GM12878 (cell line): ENCODE data around the gene CRB1. TPM values are rescaled to one million over a fixed set of nuclear protein-coding genes. Genes with fewer than 3 reads are reported as not detected.

Source experiments
- ATAC-seq: fragments of 200-7000 bp; cut with Tn5 transposase; 3 replicates; pipeline ENCODE4 v1.9.1; 2020; ENCODE audit warnings: mild to moderate bottlenecking, moderate library complexity
- BruUV-seq: library from RNA; stranded (reverse); fragments of 400-500 nt; replicated peaks from 2 replicates; lab custom pipeline; 2021; lab: Mats Ljungman, UMichigan
- CTCF ChIA-PET: fragments of 300-600 bp; sonication (Branson Sonifier 250); formaldehyde crosslinking; extraction: SDS; loops from one replicate; lab custom pipeline; 2021; ENCODE audit warnings: inconsistent platforms; lab: Yijun Ruan, JAX
- POLR2A ChIA-PET: fragments of 350-600 bp; formaldehyde crosslinking; extraction: SDS; loops from one replicate; lab custom pipeline; 2021; ENCODE audit warnings: inconsistent platforms; lab: Charles Lee
- RAD21 ChIA-PET: fragments of 300-600 bp; sonication (Branson Sonifier 250); formaldehyde crosslinking; loops from one replicate; lab custom pipeline; 2023; ENCODE audit warnings: antibody characterized with exemption; ENCODE audit not compliant: unreplicated experiment; lab: Charles Lee
- SMC1A ChIA-PET: fragments of 300-600 bp; sonication (Branson Sonifier 250); formaldehyde crosslinking; loops from one replicate; lab custom pipeline; 2023; ENCODE audit not compliant: unreplicated experiment, uncharacterized antibody; lab: Charles Lee
- DNase-seq: peaks from one replicate; pipeline ENCODE4 v3.0.0-alpha.2; 2011; ENCODE audit warnings: low read depth, low spot score
- FAIRE-seq: peaks from 3 replicates; lab custom pipeline; 2011; peaks lifted over from hg19 to GRCh38; lab: Jason Lieb, UNC
- H2AFZ ChIP-seq: 2 replicates; pipeline ENCODE4 v1.6.0; 2011; ENCODE audit warnings: low read depth, low read length, control low read depth; ENCODE audit not compliant: control insufficient read depth
- H3K27ac ChIP-seq: 2 replicates; pipeline ENCODE4 v1.5.1; 2011; ENCODE audit warnings: control low read depth; ENCODE audit not compliant: control insufficient read depth, insufficient read depth
- H3K27me3 ChIP-seq, 2 experiments: replicated peaks in 1 of 2; 2 replicates each; pipeline versions ENCODE4 v1.6.0 to v1.6.1; 2011; ENCODE audit warnings: low read length in 1 of 2; ENCODE audit not compliant: control insufficient read depth in 2 of 2, insufficient read depth in 2 of 2
- H3K36me3 ChIP-seq, 2 experiments: 2 replicates each; pipeline ENCODE4 v1.5.1; 2011; ENCODE audit warnings: low read length in 1 of 2; ENCODE audit not compliant: control insufficient read depth in 2 of 2, insufficient read depth in 2 of 2
- H3K4me1 ChIP-seq: 2 replicates; pipeline ENCODE4 v1.6.1; 2011; ENCODE audit warnings: mild to moderate bottlenecking, low read length, moderate library complexity, mixed read lengths; ENCODE audit not compliant: control insufficient read depth, insufficient read depth
- H3K4me2 ChIP-seq: 2 replicates; pipeline ENCODE4 v1.6.0; 2011; ENCODE audit warnings: control low read depth; ENCODE audit not compliant: control insufficient read depth, insufficient read depth
- H3K4me3 ChIP-seq: fragments of 200-600 bp; sonication (generic); 2 replicates; pipeline ENCODE4 v1.5.1; 2016
- H3K79me2 ChIP-seq: 2 replicates; pipeline ENCODE4 v1.6.0; 2011; ENCODE audit warnings: low read length; ENCODE audit not compliant: control insufficient read depth, insufficient read depth
- H3K9ac ChIP-seq: 2 replicates; pipeline ENCODE4 v1.8.0; 2011; ENCODE audit warnings: low read length, control low read depth, mixed read lengths; ENCODE audit not compliant: control insufficient read depth, insufficient read depth
- H3K9me3 ChIP-seq: replicated peaks from 3 replicates; pipeline ENCODE4 v1.5.1; 2011; ENCODE audit warnings: mild to moderate bottlenecking, low read length; ENCODE audit not compliant: control insufficient read depth, insufficient read depth
- H4K20me1 ChIP-seq: 2 replicates; pipeline ENCODE4 v1.6.0; 2011; ENCODE audit not compliant: control insufficient read depth, insufficient read depth
- CBFB ChIP-seq: IDR thresholded peaks from 2 replicates; pipeline ENCODE4 v1.6.1; 2016; ENCODE audit warnings: antibody characterized with exemption, low read depth
- FOXK2 ChIP-seq: fragments of 450-650 bp; IDR thresholded peaks from 2 replicates; pipeline ENCODE4 v1.6.1; 2017; ENCODE audit warnings: mild to moderate bottlenecking, moderate library complexity
- IRF4 ChIP-seq: IDR thresholded peaks from 2 replicates; pipeline ENCODE4 v1.6.1; 2011; ENCODE audit warnings: low read depth, low read length
- SMAD1 ChIP-seq: fragments of 450-650 bp; IDR thresholded peaks from 2 replicates; pipeline ENCODE4 v1.6.1; 2018; ENCODE audit warnings: mild to moderate bottlenecking, low read depth; ENCODE audit not compliant: partially characterized antibody
- SUZ12 ChIP-seq: fragments of 200-600 bp; sonication (generic); IDR thresholded peaks from one replicate; pipeline ENCODE4 v1.6.1; 2018; ENCODE audit warnings: antibody characterized with exemption, mild to moderate bottlenecking; ENCODE audit not compliant: unreplicated experiment
- TCF12 ChIP-seq: IDR thresholded peaks from 2 replicates; pipeline ENCODE4 v1.6.1; 2011; ENCODE audit warnings: low read depth, mild to moderate bottlenecking, low read length
- WGBS: methylation state at CpG from one replicate; pipeline ENCODE4 v1.1.6; 2016; ENCODE audit warnings: low lambda C conversion rate; ENCODE audit not compliant: insufficient replicate concordance, insufficient coverage; ENCODE audit errors: missing lambda C conversion rate; 5-methylcytosine and 5-hydroxymethylcytosine counted together
- in situ Hi-C: fragments of 300-500 bp; cut with MboI; formaldehyde crosslinking; loops from 9 replicates; pipeline ENCODE4 v1.14.3; 2018; ENCODE audit warnings: mixed read lengths
- intact Hi-C: fragments of 100-400 bp; cut with micrococcal nuclease; formaldehyde crosslinking; loops from one replicate; pipeline ENCODE4 v1.14.2; 2022; ENCODE audit not compliant: unreplicated experiment
- polyA plus RNA-seq, 11 experiments: library from polyadenylated mRNA; depleted of rRNA in 4 of 11; unstranded in 6 of 11; stranded (reverse) in 5 of 11; fragments of >200 nt; fragmentation: Nextera tagmentation in 4 of 11; fragmentation: Illumina TruSeq in 1 of 11; extraction: Ambion mirVana in 4 of 11; extraction: Trizol in 1 of 11; gene quantifications; 1 replicate in 1 of 11; 2 replicates in 10 of 11; pipeline versions ENCODE4 v1.2.1 to v1.2.3, GENCODE V29; 2011 to 2016; ENCODE audit warnings: inconsistent platforms in 2 of 11, missing spikeins in 2 of 11, low read depth in 1 of 11
- total RNA-seq, 4 experiments: library from RNA; depleted of rRNA in 3 of 4; stranded (reverse); fragments of >200 nt in 3 of 4; fragmentation: Illumina TruSeq in 1 of 4; extraction: Trizol in 1 of 4; gene quantifications; 2 replicates each; pipeline versions ENCODE4 v1.2.1 to v1.2.3, GENCODE V29; 2013 to 2021
- TF ChIP-seq, protein P1 (sequence below): fragments of 450-650 bp; conservative IDR thresholded peaks from 2 replicates; pipeline ENCODE4 v1.6.1; 2017; ENCODE audit warnings: mild to moderate bottlenecking, moderate library complexity
- TF ChIP-seq, protein P2 (sequence below): fragments of 450-650 bp; IDR thresholded peaks from 2 replicates; pipeline ENCODE4 v1.6.1; 2017; ENCODE audit warnings: mild to moderate bottlenecking, moderate library complexity

CRB1 gene
- total and polyA plus RNA-seq, 10 of the 15 experiments (the other 5 are each of a cell fraction or from before 2014, with no cell fraction given): 0.06 to 0.10 (median 0.06) TPM; not detected in 7

DNA sequence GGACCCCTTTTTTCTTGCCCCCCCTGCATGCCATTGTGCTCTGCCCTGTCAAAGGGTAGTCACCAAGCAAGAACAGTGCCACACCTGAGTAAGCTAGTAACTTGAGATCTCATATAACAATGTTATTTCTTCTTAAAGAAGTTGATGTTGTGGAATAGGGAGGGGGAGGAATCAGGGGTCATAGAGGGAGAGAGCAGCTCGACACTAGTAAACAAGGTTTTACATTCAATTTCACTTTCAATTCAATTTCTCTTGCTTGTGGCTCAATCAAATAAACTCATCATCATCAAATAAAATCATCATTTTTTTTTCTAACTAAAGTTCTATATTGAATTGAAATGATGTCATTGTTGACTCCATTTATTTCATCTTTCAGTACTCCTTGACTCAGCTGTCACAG is 106.4 kb downstream of the CRB1 start:
- H3K4me3 ChIP-seq: no peak overlapping the region
- intact Hi-C loops: no loop called here
- H3K4me2 ChIP-seq: peak overlapping the region; percentile 11; the same call in 1 of the 2 replicates
- no peak for FAIRE-seq
- TF ChIP-seq CBFB (no peak), SMAD1 (no peak), FOXK2 (0 out of 2 replicates have a peak, but pooled peaks have one; percentile 21)
- TF ChIP-seq, protein P1, sequence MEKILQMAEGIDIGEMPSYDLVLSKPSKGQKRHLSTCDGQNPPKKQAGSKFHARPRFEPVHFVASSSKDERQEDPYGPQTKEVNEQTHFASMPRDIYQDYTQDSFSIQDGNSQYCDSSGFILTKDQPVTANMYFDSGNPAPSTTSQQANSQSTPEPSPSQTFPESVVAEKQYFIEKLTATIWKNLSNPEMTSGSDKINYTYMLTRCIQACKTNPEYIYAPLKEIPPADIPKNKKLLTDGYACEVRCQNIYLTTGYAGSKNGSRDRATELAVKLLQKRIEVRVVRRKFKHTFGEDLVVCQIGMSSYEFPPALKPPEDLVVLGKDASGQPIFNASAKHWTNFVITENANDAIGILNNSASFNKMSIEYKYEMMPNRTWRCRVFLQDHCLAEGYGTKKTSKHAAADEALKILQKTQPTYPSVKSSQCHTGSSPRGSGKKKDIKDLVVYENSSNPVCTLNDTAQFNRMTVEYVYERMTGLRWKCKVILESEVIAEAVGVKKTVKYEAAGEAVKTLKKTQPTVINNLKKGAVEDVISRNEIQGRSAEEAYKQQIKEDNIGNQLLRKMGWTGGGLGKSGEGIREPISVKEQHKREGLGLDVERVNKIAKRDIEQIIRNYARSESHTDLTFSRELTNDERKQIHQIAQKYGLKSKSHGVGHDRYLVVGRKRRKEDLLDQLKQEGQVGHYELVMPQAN: no peak
- ChIA-PET POLR2A (interaction anchor here (0.5 kb wide), 1 partner anchor 302 kb away, joined by 3 read pairs; no protein-coding TSS in a partner anchor), RAD21 (no interaction called here), CTCF (no interaction called here), SMC1A (interaction anchor here (0.6 kb wide), 1 partner anchor 67 kb away, joined by 3 read pairs; no protein-coding TSS in a partner anchor)
- H3K9ac ChIP-seq: no peak overlapping the region
- no peaks in the 10 kb centered on the region for H3K79me2 ChIP-seq
- in situ Hi-C loops: loop anchor here (25.0 kb wide), 1 partner anchor 537 kb away; no protein-coding TSS in a partner anchor
- H2AFZ ChIP-seq: peak overlapping the region; percentile 49
- no peak for DNase-seq
- no peaks in the 10 kb centered on the region for H3K4me1 ChIP-seq
- peaks cover 0 to 3% of the 10 kb centered on the region in 2 experiments; a peak in 2 of 4 replicates for H3K27me3 ChIP-seq
- H3K9me3 ChIP-seq: no peaks in the 10 kb centered on the region
- no TSS peak for BruUV-seq
- H4K20me1 ChIP-seq: no peaks in the 10 kb centered on the region
- ATAC-seq: peak; percentile 30; the same call in 2 of the 3 replicates
- WGBS: 0% methylated on average over 1 of the region's 1 CpG
- H3K27ac ChIP-seq: no peak overlapping the region
- H3K36me3 ChIP-seq: no peaks in the 10 kb centered on the region

DNA sequence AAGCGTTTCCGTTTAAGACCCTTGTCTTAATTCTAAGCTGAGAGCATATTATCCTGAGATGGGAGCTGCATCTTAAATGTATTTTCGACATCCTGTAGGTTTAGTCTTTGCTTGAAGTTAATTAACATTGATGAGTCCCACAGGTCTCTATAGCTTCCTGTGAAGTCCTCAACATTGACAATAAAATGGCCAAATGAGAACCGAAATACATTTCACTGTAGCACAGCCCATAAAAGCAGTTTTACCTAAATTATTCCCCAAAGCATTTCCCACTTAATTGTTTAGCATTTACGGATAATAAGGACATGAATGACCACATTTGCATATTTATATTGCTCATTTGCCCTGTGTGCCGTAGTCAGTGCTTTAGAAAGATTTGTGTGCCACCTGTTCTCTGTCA is 116.4 kb downstream of the CRB1 start:
- Histone ChIP-seq H3K4me2 (no peak overlapping the region), H4K20me1 (no peaks in the 10 kb centered on the region), H3K9me3 (no peaks in the 10 kb centered on the region), H3K79me2 (no peaks in the 10 kb centered on the region), H3K27ac (no peak overlapping the region), H2AFZ (no peak overlapping the region), H3K36me3 (no peaks in the 10 kb centered on the region), H3K4me3 (no peak overlapping the region), H3K9ac (no peak overlapping the region), H3K4me1 (no peaks in the 10 kb centered on the region), H3K27me3 (no peaks in the 10 kb centered on the region; a peak in 1 of 4 replicates)
- in situ Hi-C loops (no loop called here), intact Hi-C loops (no loop called here)
- ChIA-PET SMC1A (no interaction called here), RAD21 (no interaction called here), POLR2A (no interaction called here), CTCF (interaction anchor here (0.6 to 1.3 kb wide), 2 partner anchors 16 to 1067 kb away, joined by 3 to 4 read pairs; no protein-coding TSS in a partner anchor)
- FAIRE-seq (no peak), DNase-seq (no peak), ATAC-seq (no peak)
- 33% methylated on average over 6 of the region's 6 CpGs for WGBS
- BruUV-seq: no TSS peak
- no peak for TF ChIP-seq SUZ12
- no peak for TF ChIP-seq IRF4
- no peak for TF ChIP-seq TCF12
- TF ChIP-seq SMAD1: no peak
- TF ChIP-seq, protein P2, sequence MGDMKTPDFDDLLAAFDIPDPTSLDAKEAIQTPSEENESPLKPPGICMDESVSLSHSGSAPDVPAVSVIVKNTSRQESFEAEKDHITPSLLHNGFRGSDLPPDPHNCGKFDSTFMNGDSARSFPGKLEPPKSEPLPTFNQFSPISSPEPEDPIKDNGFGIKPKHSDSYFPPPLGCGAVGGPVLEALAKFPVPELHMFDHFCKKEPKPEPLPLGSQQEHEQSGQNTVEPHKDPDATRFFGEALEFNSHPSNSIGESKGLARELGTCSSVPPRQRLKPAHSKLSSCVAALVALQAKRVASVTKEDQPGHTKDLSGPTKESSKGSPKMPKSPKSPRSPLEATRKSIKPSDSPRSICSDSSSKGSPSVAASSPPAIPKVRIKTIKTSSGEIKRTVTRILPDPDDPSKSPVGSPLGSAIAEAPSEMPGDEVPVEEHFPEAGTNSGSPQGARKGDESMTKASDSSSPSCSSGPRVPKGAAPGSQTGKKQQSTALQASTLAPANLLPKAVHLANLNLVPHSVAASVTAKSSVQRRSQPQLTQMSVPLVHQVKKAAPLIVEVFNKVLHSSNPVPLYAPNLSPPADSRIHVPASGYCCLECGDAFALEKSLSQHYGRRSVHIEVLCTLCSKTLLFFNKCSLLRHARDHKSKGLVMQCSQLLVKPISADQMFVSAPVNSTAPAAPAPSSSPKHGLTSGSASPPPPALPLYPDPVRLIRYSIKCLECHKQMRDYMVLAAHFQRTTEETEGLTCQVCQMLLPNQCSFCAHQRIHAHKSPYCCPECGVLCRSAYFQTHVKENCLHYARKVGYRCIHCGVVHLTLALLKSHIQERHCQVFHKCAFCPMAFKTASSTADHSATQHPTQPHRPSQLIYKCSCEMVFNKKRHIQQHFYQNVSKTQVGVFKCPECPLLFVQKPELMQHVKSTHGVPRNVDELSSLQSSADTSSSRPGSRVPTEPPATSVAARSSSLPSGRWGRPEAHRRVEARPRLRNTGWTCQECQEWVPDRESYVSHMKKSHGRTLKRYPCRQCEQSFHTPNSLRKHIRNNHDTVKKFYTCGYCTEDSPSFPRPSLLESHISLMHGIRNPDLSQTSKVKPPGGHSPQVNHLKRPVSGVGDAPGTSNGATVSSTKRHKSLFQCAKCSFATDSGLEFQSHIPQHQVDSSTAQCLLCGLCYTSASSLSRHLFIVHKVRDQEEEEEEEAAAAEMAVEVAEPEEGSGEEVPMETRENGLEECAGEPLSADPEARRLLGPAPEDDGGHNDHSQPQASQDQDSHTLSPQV: no peak
